SU-DHL-6 (cell line): ENCODE measurements around the gene GGT6.

Experiments used
- H2AFZ ChIP-seq: fragments of 200-600 bp; sonication (generic); 2 replicates; pipeline ENCODE4 v1.6.1; 2014; ENCODE audit warnings: low read depth, mild to moderate bottlenecking, moderate library complexity, mixed read lengths, antibody characterized with exemption, low read length; ENCODE audit not compliant: severe bottlenecking
- H3F3A ChIP-seq: fragments of 200-600 bp; shearing (Covaris generic); 2 replicates; pipeline ENCODE4 v1.6.0; 2016; ENCODE audit warnings: antibody characterized with exemption, mild to moderate bottlenecking; ENCODE audit not compliant: insufficient read depth
- H3K27ac ChIP-seq: fragments of 200-600 bp; sonication (generic); 2 replicates; pipeline ENCODE4 v1.5.1; 2016; ENCODE audit warnings: low read depth, mild to moderate bottlenecking, low read length, moderate library complexity, mixed read lengths
- H3K27me3 ChIP-seq: fragments of 200-600 bp; sonication (generic), shearing (Covaris generic); 2 replicates; pipeline ENCODE4 v1.6.0; 2014; ENCODE audit warnings: mild to moderate bottlenecking, low read length
- H3K36me3 ChIP-seq: fragments of 200-600 bp; sonication (generic); 2 replicates; pipeline ENCODE4 v1.6.1; 2014; ENCODE audit warnings: mild to moderate bottlenecking, low read length, mixed read lengths
- H3K4me2 ChIP-seq: fragments of 300-600, 200-600 bp; shearing (Covaris generic), sonication (generic); 2 replicates; pipeline ENCODE4 v1.6.0; 2014; ENCODE audit warnings: low read length, low read depth, mild to moderate bottlenecking; ENCODE audit not compliant: poor library complexity, severe bottlenecking
- H3K4me3 ChIP-seq: fragments of 200-600 bp; sonication (generic); 2 replicates; pipeline ENCODE4 v1.5.1; 2014; ENCODE audit warnings: antibody characterized with exemption, low read length, mild to moderate bottlenecking, mixed read lengths; ENCODE audit not compliant: insufficient read depth, poor library complexity, severe bottlenecking
- H3K79me2 ChIP-seq: fragments of 200-600 bp; sonication (generic); 2 replicates; pipeline ENCODE4 v1.6.1; 2014; ENCODE audit warnings: mild to moderate bottlenecking, low read length, moderate library complexity; ENCODE audit not compliant: insufficient read depth
- H3K9ac ChIP-seq: fragments of 200-600 bp; sonication (generic); 2 replicates; pipeline ENCODE4 v1.7.0; 2014; ENCODE audit warnings: mild to moderate bottlenecking, low read length
- H3K9me2 ChIP-seq: fragments of 200-600 bp; sonication (generic); replicated peaks from 2 replicates; pipeline ENCODE4 v1.6.1; 2014; ENCODE audit warnings: low read length; ENCODE audit not compliant: insufficient read depth
- H3K9me3 ChIP-seq: fragments of 200-600 bp; sonication (generic); 2 replicates; pipeline ENCODE4 v1.6.1; 2014; ENCODE audit warnings: low read length, mixed read lengths; ENCODE audit not compliant: insufficient read depth
- H4K20me1 ChIP-seq: fragments of 200-600 bp; sonication (generic); 2 replicates; pipeline ENCODE4 v1.6.1; 2014; ENCODE audit warnings: low read depth, mild to moderate bottlenecking, antibody characterized with exemption, low read length, moderate library complexity, mixed read lengths
- CTCF ChIP-seq: fragments of 200-600 bp; sonication (generic); IDR thresholded peaks from one replicate; pipeline ENCODE4 v1.5.1; 2017; ENCODE audit warnings: antibody characterized with exemption, mild to moderate bottlenecking, low read length, moderate library complexity; ENCODE audit not compliant: insufficient read depth, poor library complexity, severe bottlenecking
- EZH2phosphoT487 ChIP-seq: fragments of 200-600 bp; sonication (generic), shearing (Covaris generic); conservative IDR thresholded peaks from 2 replicates; pipeline ENCODE4 v1.6.1; 2018; ENCODE audit warnings: mild to moderate bottlenecking, antibody characterized with exemption, low read length, moderate library complexity, mixed read lengths

The GGT6 gene

GRCh38 chr17:4529533-4530152, 30.7 kb downstream of the GGT6 start:
- no peaks in the 10 kb centered on the region for H3K27me3 ChIP-seq

GRCh38 chr17:4527566-4528125, 32.7 kb downstream of the GGT6 start:
- H3K27ac ChIP-seq = no peak overlapping the region
- H3K27me3 ChIP-seq = no peaks in the 10 kb centered on the region
- no peaks in the 10 kb centered on the region for H4K20me1 ChIP-seq

More at GRCh38 chr17:4529533-4530152, 30.7 kb downstream of the GGT6 start:
- Histone ChIP-seq H3K4me3 (no peak overlapping the region), H3K9me2 (no peaks in the 10 kb centered on the region), H3K27ac (no peak overlapping the region), H3K79me2 (no peaks in the 10 kb centered on the region), H3F3A (no peaks in the 10 kb centered on the region), H2AFZ (no peak overlapping the region), H3K4me2 (no peak overlapping the region), H3K9me3 (no peaks in the 10 kb centered on the region), H4K20me1 (no peaks in the 10 kb centered on the region), H3K36me3 (no peaks in the 10 kb centered on the region), H3K9ac (no peak overlapping the region)
- TF ChIP-seq CTCF = no peak
- TF ChIP-seq EZH2phosphoT487 = no peak

GRCh38 chr17:4527134-4527533, 33.2 kb downstream of the GGT6 start:
- no peak overlapping the region for H3K9ac ChIP-seq
- no peaks in the 10 kb centered on the region for H4K20me1 ChIP-seq
- no peaks in the 10 kb centered on the region for H3K79me2 ChIP-seq
- H3K4me2 ChIP-seq = no peak overlapping the region
- no peaks in the 10 kb centered on the region for H3K9me3 ChIP-seq
- no peak for TF ChIP-seq EZH2phosphoT487
- no peak for TF ChIP-seq CTCF
- H3F3A ChIP-seq = peaks cover 5% of the 10 kb centered on the region
- no peak overlapping the region for H2AFZ ChIP-seq
- H3K9me2 ChIP-seq = no peaks in the 10 kb centered on the region
- no peak overlapping the region for H3K27ac ChIP-seq
- H3K36me3 ChIP-seq = no peaks in the 10 kb centered on the region
- H3K4me3 ChIP-seq = no peak overlapping the region
- H3K27me3 ChIP-seq = no peaks in the 10 kb centered on the region

More at GRCh38 chr17:4527566-4528125, 32.7 kb downstream of the GGT6 start:
- H3K36me3 ChIP-seq = no peaks in the 10 kb centered on the region
- no peak for TF ChIP-seq EZH2phosphoT487
- no peak for TF ChIP-seq CTCF
- H2AFZ ChIP-seq = no peak overlapping the region
- no peaks in the 10 kb centered on the region for H3K79me2 ChIP-seq
- H3K9me3 ChIP-seq = no peaks in the 10 kb centered on the region
- peaks cover 5% of the 10 kb centered on the region for H3F3A ChIP-seq
- H3K9me2 ChIP-seq = no peaks in the 10 kb centered on the region
- no peak overlapping the region for H3K4me3 ChIP-seq
- H3K9ac ChIP-seq = no peak overlapping the region
- no peak overlapping the region for H3K4me2 ChIP-seq
